NCI-H524 treated with DMSO at 0.1 percent for 48 hours (cell line): ENCODE measurements around the gene ZDHHC8.

Experiments used
- DNase-seq: peaks from one replicate; lab custom pipeline; 2025; lab: John Stamatoyannopoulos, UW

ZDHHC8 gene

DNA sequence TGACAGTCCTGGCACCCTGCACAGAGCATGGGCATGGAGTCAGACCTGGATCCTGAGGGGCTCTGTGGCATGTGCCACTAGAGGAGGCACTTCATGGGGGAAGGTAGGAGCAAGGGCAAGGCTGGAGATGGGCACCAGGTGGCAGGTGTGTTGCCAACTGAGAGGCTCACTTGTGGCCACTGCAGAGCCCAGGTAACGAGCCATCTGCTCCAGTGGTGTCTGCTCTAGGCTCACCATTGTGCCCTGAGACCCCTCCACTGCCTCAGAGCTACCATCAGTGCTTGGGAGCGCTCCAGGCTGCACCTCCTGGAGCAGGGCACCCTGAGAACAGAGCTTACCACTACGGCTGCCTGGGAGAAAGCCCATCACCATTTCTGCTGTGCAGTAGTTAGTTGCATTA, 1.3 kb upstream of the ZDHHC8 start:
- peak; percentile 37 for DNase-seq

DNA sequence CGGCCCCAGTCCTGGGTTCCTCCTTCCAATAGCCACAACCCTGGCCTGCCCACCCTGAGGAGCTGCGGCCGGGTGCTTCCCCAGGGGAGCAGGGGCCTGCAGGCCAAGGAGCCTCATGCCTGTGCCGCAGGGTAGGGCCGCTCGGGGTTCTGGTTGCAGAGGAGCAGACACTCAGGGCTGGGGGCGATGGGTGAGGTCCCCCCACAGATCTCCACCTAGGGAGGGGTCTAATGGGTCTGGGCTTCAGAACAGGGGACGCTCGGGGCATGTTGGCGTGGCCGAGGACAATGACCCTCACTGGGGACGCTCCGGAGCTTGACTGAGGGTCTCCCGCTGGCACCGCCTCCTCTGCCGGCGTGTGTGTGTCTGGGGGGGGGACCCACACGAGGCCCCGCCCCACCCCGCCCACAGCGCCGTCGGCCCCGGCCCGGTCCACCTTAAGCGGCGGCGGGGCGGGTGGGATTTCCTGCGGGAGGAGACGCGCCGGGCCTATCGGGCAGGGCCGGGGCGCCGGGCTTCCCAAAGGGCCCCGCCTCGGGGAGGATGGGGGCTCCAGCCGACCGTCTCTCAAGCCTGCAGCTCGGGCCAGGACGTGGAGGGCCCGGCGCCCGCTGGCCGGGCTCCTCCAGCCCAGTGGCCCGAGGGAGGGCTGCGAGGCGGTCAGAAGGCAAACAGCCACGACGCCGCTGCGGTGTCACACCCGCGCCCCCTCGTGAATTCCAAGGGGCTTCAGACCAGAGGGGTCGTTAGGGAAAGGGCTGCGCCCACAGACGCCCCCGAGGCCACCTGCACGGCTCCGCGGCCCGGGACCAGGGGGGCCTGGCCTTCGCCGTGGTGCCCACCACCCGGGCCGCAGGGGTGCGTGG, 640 bp upstream of the ZDHHC8 start:
- no peak for DNase-seq

DNA sequence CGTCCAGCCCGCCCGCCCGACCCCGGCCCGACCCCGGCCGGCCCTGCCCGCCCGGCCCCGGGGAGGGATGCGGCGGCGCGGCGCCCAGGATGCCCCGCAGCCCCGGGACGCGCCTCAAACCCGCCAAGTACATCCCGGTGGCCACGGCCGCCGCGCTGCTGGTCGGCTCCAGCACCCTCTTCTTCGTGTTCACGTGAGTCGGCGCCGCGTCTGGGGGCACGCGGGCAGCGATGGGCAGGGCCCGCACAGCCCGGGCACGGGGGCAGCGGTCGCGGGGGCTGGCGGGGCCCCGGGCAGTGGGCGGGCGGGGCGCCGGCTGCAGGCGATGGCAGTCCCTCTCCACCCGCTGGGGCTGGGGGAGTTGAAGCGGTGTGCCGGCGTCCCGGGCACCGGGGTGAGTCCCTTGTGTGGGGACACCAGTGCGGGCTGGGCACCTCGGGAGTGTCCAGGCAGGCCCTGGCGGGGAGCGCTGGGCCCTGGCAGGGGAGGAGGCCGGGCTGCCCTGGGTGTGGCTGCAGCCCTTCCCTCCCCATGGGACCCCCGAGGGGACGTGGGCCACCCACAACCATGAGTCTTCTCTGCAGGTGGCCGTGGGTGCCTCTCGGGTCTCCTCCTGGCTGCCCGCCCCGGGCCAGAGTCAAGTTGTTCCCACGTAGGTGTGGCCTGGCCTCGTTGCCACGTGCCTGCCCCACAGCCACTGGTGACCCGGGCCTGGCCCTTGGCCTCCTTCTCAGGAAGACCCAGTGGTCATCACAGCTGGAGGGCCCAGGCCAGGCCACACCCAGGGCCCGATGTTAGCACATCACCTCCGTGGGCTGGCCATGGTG, 468 bp downstream of the ZDHHC8 start:
- DNase-seq: no peak

DNA sequence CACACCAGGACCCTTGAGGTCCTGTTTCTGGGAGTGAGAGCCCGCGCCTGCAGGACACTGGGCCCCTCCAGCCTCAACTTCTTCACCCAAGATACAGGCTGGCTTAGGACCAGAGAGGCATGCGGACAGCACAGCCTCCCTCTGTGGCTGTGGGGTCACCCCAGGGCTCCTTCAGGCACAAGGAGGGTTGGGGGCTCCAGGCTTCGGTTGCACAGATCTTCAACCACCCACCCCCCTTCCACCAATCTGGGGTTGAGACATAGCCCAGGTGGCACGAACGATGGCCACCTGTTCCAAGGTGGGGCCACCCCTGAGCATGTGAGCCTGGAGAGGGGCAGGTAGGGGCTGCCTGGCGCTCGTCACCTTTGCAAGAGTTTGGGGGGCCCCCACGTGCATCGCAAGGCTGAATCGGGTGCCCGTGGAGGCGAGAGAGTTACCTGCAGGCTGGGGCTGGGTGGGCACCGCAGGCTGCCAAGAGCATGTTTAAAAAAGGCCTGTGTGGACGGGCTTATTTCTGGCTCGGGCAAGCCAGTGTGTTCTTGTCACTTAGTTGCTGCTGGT, 1.2 kb downstream of the ZDHHC8 start:
- no peak for DNase-seq

DNA sequence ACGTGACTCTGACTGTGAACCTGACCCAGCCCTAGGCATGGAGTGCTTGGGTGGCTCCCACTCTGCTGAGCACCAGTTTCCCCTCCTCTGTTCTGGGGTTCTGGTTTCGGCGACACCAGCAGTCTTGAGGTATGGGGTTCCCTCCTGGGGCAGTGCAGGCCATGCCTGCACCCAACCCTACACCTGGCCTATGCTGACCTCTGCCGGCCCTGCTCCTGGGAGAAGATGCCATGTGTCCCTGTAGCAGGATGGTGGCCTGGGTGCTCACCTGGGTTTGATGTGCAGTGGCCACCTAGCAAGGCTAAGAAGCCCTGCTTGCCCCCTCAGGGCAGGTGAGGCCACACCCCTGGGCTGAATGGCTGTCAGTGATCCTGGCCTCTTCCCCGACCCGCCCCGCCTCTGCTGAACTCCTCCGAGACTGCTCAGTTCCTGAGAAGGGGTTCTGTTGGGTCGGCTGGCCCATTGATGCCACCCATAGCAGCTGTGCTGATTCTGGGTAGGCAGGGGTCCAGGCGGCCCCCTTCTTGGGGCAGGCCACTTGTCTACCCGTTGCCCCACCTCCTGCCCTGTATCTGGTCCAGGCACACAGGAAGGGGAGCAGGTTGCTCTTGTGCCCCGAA, 2.4 kb downstream of the ZDHHC8 start:
- no peak for DNase-seq

DNA sequence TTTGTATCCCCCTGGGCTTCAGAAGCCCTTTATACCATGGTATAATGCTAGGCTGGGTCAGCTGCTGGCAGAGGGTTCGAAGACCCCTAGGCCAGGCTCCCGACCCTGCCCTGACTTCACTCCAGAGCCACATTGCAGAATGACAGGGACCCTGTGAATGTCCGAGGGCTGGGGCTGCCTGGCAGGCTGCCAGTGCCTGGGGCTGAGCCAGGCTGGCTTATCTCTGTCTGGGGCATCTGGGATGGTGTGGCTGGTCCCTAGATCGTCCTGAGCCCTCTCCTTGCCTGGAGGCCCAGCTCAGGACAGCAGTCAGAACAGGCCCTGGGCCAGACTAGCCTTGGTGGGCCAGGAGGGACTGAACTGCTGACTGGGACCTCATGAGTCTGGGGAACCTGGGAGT, 3.7 kb downstream of the ZDHHC8 start:
- no peak for DNase-seq

DNA sequence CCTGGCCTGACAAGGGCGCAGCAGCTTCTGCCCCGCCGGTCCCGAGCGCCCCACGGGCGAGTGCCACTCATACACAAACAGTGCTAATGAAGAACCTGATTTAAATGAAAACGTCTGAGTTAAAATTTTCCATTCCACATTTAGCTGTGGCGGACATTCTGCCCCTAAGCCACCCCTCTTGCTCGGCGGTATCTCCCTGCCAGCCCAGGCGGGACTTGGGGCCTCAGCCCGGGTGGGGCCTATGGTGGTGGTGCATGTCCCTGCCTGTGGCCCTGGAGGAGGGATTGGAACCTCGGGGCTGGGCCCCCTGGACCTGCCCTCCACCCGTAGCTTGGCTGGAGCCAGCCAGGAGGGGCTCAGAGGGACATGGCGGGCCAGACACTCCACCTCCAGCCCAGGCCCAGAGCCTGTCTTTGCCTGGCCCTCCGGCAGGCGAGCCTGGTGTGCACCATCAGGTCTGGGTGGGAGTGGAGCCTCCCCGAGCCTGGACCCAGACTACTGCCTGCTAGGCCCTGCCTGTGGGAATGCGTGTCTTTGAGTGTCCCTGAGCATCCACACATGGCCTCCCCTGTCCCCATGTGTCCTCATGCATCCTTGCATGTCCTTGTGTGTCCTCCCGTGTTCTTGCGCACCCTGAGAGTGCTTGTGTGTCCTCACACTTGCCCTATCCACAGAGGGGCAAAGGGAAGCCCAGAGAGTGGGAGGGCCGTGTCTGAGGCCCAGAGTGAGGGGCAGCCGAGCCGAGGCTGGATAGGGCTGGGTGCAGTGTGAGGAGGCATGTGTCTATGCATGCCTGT, 4.4 kb downstream of the ZDHHC8 start:
- no peak for DNase-seq

DNA sequence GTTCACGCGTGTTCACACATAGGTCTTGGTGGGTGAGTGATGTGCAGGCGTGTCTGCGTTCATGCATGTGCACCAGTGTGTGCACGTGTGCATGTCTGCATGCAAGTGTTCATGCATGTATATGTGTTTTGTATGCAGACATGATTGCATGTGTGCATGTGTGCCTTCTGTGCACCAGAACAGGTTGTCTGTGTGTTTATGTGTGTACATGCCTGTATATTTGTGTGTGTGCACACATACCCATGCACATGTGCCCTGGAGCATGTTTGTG, 4.9 kb downstream of the ZDHHC8 start:
- DNase-seq: no peak

DNA sequence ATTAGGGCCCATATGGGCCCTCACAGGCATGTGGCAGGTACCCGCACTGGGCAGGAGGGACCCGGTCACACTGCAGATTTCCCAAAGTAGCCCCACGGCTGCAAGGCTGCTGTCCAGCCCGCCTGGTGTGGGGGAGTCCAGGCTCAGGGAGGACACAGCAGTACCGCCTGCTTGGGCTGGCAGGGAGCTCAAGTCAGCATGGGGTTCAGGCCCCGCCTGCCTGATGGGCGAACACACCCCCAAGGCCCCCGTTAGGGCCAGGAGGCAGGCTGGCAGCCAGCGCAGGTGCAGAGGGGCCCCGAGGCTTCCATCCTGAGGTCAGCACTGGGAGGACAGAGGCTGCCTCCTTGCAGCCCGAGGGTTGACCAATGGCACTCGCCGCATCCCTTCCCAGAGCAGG, 5.5 kb downstream of the ZDHHC8 start:
- no peak for DNase-seq

DNA sequence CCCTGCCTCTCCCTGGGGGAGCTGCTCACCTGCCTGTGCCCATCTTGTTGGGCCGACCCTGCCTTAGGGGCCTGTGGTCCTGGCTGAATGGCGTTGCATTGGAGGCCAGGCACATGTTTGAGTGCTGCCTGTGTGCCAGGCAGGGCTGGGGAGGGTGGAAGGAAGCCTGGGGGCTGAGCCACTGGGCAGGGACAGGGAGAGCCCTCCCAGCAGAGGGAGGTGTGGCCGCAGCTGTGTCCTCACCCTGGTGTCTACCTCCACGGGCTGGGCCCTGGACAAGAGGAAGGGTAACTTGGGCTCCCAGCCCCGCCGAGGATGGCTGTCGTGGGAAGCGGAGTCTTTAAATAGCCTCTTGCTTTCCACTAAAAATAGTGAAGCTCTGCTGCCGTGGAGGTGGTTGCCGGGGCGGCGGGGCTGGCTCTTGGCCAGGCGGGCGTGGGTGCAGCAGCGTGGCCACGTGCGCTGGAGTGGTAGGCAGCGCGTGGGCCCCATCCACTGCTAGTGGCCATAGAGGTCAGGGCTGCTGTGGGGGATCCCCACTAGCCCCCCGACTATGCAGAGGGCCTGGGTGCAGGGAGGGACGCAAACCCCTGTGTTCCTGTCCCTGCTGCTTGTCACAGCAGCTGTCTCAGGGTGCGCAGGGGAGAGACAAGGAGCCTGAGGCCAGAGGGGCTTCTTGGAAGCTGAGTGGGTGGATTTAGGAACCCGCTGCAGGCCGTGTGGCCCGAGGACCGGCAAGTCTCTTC, 6.2 kb downstream of the ZDHHC8 start:
- no peak for DNase-seq

DNA sequence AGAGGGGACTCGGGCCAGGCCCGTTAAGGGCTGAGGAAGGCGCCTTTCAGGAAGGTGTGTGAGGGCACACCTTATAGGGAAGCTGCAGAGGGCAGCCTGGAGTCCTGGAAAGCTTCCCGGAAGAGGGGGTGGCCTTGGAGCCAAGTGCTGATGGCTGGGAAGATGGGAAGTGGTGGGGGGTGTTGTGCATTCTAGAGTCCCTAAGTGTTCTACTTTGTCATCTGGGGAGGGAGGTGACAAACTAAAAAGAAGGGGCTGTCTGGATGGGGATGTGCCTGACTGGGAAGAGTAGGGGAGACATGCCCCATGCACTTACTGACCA, 6.8 kb downstream of the ZDHHC8 start:
- DNase-seq: no peak

DNA sequence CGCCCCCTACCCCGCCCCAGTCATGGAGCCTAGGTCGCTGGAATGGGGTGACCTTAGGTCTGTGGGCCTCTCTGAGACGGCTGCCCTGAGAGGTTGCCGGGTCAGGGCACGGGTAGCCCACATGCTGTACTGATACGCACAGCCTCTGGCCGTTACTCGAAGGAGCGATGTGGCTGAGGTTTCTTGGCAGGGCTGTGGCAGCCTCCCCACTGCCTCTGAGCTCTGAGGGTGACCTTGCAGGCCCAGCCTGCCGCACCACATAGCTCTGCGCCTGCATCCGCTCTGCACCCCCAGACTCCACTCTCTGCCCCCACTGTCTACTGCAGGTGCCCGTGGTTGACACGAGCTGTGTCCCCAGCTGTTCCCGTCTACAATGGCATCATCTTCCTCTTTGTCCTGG, 7.3 kb downstream of the ZDHHC8 start:
- no peak for DNase-seq

DNA sequence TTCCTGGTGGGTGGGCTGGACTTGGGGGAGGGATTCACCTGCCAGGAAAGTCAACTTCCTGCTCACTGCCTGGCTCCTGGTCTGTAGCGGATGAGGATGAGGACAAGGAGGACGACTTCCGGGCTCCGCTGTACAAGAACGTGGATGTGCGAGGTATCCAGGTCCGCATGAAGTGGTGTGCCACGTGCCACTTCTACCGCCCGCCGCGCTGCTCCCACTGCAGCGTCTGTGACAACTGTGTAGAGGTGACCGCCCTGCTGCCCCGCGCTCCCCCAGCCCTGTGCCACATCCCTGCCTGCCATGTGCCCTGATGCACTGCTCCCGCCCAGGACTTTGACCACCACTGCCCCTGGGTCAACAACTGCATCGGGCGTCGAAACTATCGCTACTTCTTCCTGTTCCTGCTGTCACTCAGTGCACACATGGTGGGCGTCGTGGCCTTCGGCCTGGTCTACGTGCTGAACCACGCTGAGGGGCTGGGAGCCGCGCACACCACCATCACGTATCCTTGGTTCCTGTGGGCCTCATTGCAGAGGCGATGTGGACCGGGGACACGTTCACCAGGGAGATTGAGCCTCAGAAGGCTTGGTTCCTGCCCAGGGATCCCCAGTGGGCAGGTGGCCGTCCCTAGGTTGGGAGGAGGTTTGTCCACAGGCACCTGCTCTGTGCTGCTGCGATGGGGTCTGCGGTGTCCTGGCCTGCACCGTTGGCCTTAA, 7.9 kb downstream of the ZDHHC8 start:
- DNase-seq: no peak

DNA sequence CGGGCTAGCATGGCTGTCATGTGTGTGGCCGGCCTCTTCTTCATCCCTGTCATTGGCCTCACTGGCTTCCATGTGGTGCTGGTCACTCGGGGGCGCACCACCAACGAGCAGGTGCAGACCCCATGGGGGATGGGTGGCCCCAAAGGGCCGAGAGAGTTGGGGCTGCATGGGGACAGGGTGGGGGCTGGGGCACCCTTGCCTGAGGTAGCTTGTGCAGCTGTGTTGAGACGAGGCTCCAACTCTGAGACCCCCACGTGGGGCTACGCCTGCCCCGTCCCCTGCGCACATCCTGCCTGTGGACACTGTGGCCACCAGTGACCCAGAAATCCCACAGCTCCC, 8.5 kb downstream of the ZDHHC8 start:
- DNase-seq: no peak

DNA sequence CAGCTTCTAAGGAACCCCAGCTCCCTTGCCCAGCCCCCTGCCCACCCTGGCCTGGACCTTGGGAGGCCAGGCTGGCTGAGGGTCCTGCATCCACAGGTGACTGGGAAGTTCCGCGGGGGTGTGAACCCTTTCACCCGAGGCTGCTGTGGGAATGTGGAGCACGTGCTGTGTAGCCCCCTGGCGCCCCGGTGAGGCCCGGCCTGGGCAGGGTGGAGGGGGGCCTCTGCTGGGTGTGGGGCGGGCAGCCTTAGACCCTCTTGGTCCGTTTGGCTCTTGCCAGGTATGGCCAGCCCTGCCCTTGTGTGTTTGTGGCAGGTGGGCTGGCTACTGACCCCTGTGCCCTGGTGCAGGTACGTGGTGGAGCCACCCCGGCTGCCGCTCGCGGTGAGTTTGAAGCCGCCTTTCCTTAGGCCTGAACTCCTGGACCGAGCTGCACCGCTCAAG, 8.9 kb downstream of the ZDHHC8 start:
- DNase-seq: no peak

DNA sequence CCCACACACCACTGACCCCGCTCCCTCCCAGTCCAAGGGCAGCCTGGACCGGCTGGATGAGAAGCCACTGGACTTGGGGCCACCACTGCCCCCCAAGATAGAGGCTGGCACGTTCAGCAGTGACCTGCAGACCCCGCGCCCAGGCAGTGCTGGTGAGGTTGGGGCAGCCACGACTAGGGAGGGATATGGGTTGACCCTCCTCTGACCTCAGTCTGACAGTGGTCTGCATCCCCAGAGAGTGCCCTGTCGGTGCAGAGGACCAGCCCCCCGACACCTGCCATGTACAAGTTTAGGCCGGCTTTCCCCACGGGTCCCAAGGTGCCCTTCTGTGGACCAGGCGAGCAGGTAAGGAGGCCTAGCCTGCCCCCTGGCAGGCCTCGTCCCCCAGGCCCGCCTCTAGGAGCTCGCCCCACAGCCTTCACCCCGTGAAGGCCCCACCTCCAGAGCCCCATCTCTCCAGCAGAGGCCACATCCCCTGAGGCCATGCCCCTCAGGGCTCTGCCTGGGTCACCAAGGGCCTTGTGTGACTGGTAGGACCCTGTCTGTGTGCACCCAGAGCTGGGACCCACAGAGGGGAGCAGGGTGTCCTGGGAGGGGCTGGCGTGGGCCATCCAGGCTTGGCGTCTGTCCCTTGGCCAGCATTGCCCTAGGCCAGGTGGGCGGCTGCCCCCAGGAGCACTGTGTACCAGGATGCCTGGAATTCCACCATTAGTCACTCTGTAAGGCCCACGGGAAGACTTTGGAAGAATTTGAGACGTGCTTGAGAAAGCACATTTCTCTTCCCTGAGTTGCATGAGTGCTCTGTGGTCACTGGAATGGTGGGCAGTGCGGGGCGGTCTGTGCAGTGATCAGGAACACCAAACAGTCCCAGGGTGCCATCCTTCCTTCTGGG, 9.8 kb downstream of the ZDHHC8 start:
- no peak for DNase-seq

DNA sequence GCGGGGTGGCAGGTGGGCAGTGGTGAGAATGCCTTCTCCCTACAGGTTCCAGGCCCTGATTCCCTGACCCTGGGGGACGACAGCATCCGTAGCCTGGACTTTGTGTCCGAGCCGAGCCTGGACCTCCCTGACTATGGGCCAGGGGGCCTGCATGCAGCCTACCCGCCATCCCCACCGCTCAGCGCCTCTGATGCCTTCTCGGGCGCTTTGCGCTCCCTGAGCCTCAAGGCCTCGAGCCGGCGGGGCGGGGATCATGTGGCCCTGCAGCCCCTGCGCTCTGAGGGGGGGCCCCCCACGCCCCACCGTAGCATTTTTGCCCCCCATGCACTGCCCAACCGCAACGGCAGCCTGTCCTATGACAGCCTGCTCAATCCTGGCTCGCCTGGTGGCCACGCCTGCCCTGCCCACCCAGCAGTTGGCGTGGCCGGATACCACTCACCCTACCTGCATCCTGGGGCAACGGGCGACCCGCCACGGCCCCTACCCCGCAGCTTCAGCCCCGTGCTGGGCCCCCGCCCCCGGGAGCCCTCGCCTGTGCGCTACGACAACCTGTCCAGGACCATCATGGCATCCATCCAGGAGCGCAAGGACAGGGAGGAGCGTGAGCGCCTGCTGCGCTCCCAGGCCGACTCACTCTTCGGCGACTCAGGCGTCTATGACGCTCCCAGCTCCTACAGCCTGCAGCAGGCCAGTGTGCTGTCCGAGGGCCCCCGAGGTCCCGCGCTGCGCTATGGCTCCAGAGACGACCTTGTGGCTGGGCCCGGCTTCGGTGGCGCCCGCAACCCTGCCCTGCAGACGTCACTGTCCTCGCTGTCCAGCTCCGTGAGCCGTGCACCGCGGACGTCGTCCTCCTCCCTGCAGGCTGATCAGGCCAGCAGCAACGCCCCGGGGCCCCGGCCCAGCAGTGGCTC, 11.4 kb downstream of the ZDHHC8 start:
- DNase-seq: no peak

DNA sequence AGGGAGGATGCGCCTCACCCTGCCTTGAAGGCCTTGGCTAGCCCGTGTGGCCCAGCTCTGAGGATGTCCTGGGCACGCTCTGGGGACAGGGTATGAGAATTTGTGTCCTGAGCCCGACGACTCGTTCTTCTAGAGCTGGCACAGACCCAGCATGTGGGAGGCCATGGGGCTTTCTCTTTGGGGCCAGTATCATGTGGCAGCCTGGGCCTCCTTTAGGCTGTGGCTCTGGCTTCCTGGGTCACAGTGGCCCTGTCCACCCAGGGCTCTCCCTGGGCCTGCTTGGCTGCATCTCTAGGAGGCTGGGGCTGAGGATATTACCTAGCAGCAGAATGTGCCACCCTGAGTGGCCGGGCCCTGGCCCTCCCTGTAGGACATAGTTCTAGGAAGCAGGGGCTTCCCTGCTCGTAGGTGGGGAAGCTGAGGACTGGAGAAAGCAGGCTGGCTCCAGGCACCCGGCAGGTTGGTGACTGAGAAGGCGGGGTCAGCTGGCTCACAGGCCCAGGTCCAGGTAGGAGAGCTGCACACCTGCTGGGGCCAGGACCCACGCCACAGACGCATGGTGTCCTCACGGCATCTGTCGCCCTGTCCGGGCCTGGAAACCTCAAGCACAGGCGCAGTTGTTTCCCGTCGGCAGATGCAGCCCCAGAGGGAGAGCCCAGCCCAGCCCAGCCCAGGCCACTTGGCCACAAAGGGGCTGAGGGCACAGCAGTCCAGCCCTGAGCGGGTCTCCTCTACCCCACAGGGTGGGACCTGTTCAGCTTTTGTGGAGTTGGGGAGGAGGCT, 12.5 kb downstream of the ZDHHC8 start:
- DNase-seq: no peak
